ENCODE results near the gene CTNNA3. TPM values are rescaled to one million over a fixed set of nuclear protein-coding genes. Genes with fewer than 3 reads are reported as not detected.

Gene CTNNA3
- total RNA-seq, 4 donors from 2014 or later = 1.2 to 7.1 (median 1.3) TPM

GRCh38 chr10:66916030-66916429, 780.0 kb downstream of the CTNNA3 start:
- ATAC-seq (ENCODE audit: low FRiP score) (no peak), DNase-seq (ENCODE audit: low spot score) (no peak)
- TF ChIP-seq CTCF (IDR thresholded peaks at IDR 0.05) = no peak

GRCh38 chr10:66910671-66911070, 785.3 kb downstream of the CTNNA3 start:
- no peak for ATAC-seq (ENCODE audit: low FRiP score)
- TF ChIP-seq CTCF (IDR thresholded peaks at IDR 0.05) = no peak
- no peak for DNase-seq (ENCODE audit: low spot score)

GRCh38 chr10:66892871-66893270, 803.1 kb downstream of the CTNNA3 start:
- no peak for TF ChIP-seq CTCF (IDR thresholded peaks at IDR 0.05)
- DNase-seq (ENCODE audit: low spot score) (no peak), ATAC-seq (ENCODE audit: low FRiP score) (no peak)

- TF ChIP-seq CTCF (IDR thresholded peaks at IDR 0.05) = no peak
- no peak for DNase-seq (ENCODE audit: low spot score)
- ATAC-seq (ENCODE audit: low FRiP score) = no peak
Measured at GRCh38 chr10:66888237-66888636, 807.8 kb downstream of the CTNNA3 start.

GRCh38 chr10:66886848-66887247, 809.1 kb downstream of the CTNNA3 start:
- no peak for TF ChIP-seq CTCF (IDR thresholded peaks at IDR 0.05)
- ATAC-seq (ENCODE audit: low FRiP score) = no peak
- no peak for DNase-seq (ENCODE audit: low spot score)

GRCh38 chr10:66882271-66882670, 813.7 kb downstream of the CTNNA3 start:
- no peak for ATAC-seq (ENCODE audit: low FRiP score)
- DNase-seq (ENCODE audit: low spot score) = no peak
- no peak for TF ChIP-seq CTCF (IDR thresholded peaks at IDR 0.05)

- no peak for DNase-seq (ENCODE audit: low spot score)
- TF ChIP-seq CTCF (IDR thresholded peaks at IDR 0.05) = no peak
- no peak for ATAC-seq (ENCODE audit: low FRiP score)
Measured at GRCh38 chr10:66881814-66882213, 814.2 kb downstream of the CTNNA3 start.

Measured in omental fat pad (tissue), 4 donors.